Effector memory CD8-positive, alpha-beta T cell (primary cell): ENCODE data around the gene GFOD2.
A peak's percentile ranks its signal among the peaks of the same experiment; 100 is the strongest.

Experiments
- ATAC-seq: fragments of 150-1000 bp; cut with Tn5 transposase; replicated peaks from 2 replicates; pipeline ENCODE4 v1.10.0; 2021; ENCODE audit warnings: mild to moderate bottlenecking, moderate library complexity
- DNase-seq, 3 experiments: peaks; one replicate each; pipeline ENCODE4 v3.0.0; 2021
- H3K27ac Mint-ChIP-seq, 2 donors: one replicate each; pipeline ENCODE4 v1.8.0; 2022; ENCODE audit warnings: mild to moderate bottlenecking in 2 of 2, mixed read lengths in 2 of 2, moderate library complexity in 2 of 2
- H3K27me3 Mint-ChIP-seq, 2 donors: one replicate each; pipeline ENCODE4 v1.8.0; 2022; ENCODE audit warnings: mixed read lengths in 2 of 2
- H3K36me3 Mint-ChIP-seq: one replicate; pipeline ENCODE4 v1.8.0; 2022; ENCODE audit warnings: mild to moderate bottlenecking, moderate library complexity, mixed read lengths; ENCODE audit not compliant: insufficient read depth
- H3K4me1 Mint-ChIP-seq, 2 donors: one replicate each; pipeline ENCODE4 v1.8.0; 2022; ENCODE audit warnings: low read depth in 2 of 2, mixed read lengths in 2 of 2
- H3K4me3 Mint-ChIP-seq, 2 donors: one replicate each; pipeline ENCODE4 v1.8.0; 2022; ENCODE audit warnings: mild to moderate bottlenecking in 2 of 2, mixed read lengths in 2 of 2, moderate library complexity in 2 of 2
- H3K9me3 Mint-ChIP-seq, 2 donors: one replicate each; pipeline ENCODE4 v1.8.0; 2022; ENCODE audit warnings: mixed read lengths in 2 of 2

Gene GFOD2

GRCh38 chr16:67679935-67680897 is 38.9 kb downstream of the GFOD2 start:
- no peak for DNase-seq
- Mint-ChIP-seq H3K4me1 (no peaks in the 10 kb centered on the region), H3K9me3 (no peaks in the 10 kb centered on the region), H3K4me3 (no peak overlapping the region), H3K27ac (peak overlapping the region; percentile 28 to 79), H3K27me3 (no peaks in the 10 kb centered on the region), H3K36me3 (peaks cover 12% of the 10 kb centered on the region)
- ATAC-seq, result no peak

GRCh38 chr16:67678354-67679023 is 40.6 kb downstream of the GFOD2 start:
- no peak for ATAC-seq
- Mint-ChIP-seq H3K27me3 (no peaks in the 10 kb centered on the region), H3K9me3 (no peaks in the 10 kb centered on the region), H3K4me3 (no peak overlapping the region), H3K4me1 (peaks cover 0 to 7% of the 10 kb centered on the region in 2 donors), H3K27ac (no peak overlapping the region), H3K36me3 (peaks cover 3% of the 10 kb centered on the region)
- DNase-seq, result no peak

- no peaks in the 10 kb centered on the region for H3K27me3 Mint-ChIP-seq
- ATAC-seq, result no peak
- no peaks in the 10 kb centered on the region for H3K9me3 Mint-ChIP-seq
- H3K4me1 Mint-ChIP-seq, result peaks cover 0 to 7% of the 10 kb centered on the region in 2 donors
- peaks cover 3% of the 10 kb centered on the region for H3K36me3 Mint-ChIP-seq
- no peak for DNase-seq
- H3K4me3 Mint-ChIP-seq, result no peak overlapping the region
- H3K27ac Mint-ChIP-seq, result no peak overlapping the region
Measured at GRCh38 chr16:67677712-67678111, 41.4 kb downstream of the GFOD2 start.

- H3K4me1 Mint-ChIP-seq, result peaks cover 0 to 7% of the 10 kb centered on the region in 2 donors
Measured at GRCh38 chr16:67676939-67677338, 42.2 kb downstream of the GFOD2 start.

GRCh38 chr16:67676516-67676915 is 42.6 kb downstream of the GFOD2 start:
- no peaks in the 10 kb centered on the region for H3K9me3 Mint-ChIP-seq
- peaks cover 3% of the 10 kb centered on the region for H3K36me3 Mint-ChIP-seq
- no peak overlapping the region for H3K4me3 Mint-ChIP-seq
- H3K27me3 Mint-ChIP-seq, result no peaks in the 10 kb centered on the region
- H3K27ac Mint-ChIP-seq, result peak overlapping the region in 1 of 2 donors; percentile 60
- H3K4me1 Mint-ChIP-seq, result peaks cover 0 to 7% of the 10 kb centered on the region in 2 donors
- ATAC-seq, result no peak
- no peak for DNase-seq

More at GRCh38 chr16:67676939-67677338, 42.2 kb downstream of the GFOD2 start:
- H3K36me3 Mint-ChIP-seq, result peaks cover 3% of the 10 kb centered on the region
- no peaks in the 10 kb centered on the region for H3K27me3 Mint-ChIP-seq
- peak overlapping the region in 1 of 2 donors; percentile 60 for H3K27ac Mint-ChIP-seq
- H3K9me3 Mint-ChIP-seq, result no peaks in the 10 kb centered on the region
- no peak overlapping the region for H3K4me3 Mint-ChIP-seq
- DNase-seq, result no peak
- no peak for ATAC-seq

- Mint-ChIP-seq H3K27ac (peak overlapping the region in 1 of 2 donors; percentile 60), H3K4me1 (peaks cover 0 to 7% of the 10 kb centered on the region in 2 donors), H3K9me3 (no peaks in the 10 kb centered on the region), H3K27me3 (no peaks in the 10 kb centered on the region), H3K36me3 (peaks cover 3% of the 10 kb centered on the region), H3K4me3 (no peak overlapping the region)
- ATAC-seq (no peak), DNase-seq (no peak)
Measured at GRCh38 chr16:67675999-67676398, 43.1 kb downstream of the GFOD2 start.

GRCh38 chr16:67675579-67675935 is 43.6 kb downstream of the GFOD2 start:
- Mint-ChIP-seq H3K36me3 (peaks cover 3% of the 10 kb centered on the region), H3K27me3 (no peaks in the 10 kb centered on the region), H3K27ac (peak overlapping the region in 1 of 2 donors; percentile 60), H3K9me3 (no peaks in the 10 kb centered on the region), H3K4me3 (no peak overlapping the region), H3K4me1 (peaks cover 0 to 7% of the 10 kb centered on the region in 2 donors)
- DNase-seq, result no peak
- ATAC-seq, result no peak

GRCh38 chr16:67674851-67675578 is 44.1 kb downstream of the GFOD2 start:
- DNase-seq, result no peak
- no peak for ATAC-seq
- no peaks in the 10 kb centered on the region for H3K36me3 Mint-ChIP-seq
- H3K4me1 Mint-ChIP-seq, result peaks cover 0 to 7% of the 10 kb centered on the region in 2 donors
- H3K9me3 Mint-ChIP-seq, result no peaks in the 10 kb centered on the region
- no peaks in the 10 kb centered on the region for H3K27me3 Mint-ChIP-seq
- H3K4me3 Mint-ChIP-seq, result no peak overlapping the region
- peak overlapping the region in 1 of 2 donors; percentile 80 for H3K27ac Mint-ChIP-seq

GRCh38 chr16:67673712-67674580 is 45.2 kb downstream of the GFOD2 start:
- Mint-ChIP-seq H3K27ac (peak overlapping the region in 1 of 2 donors; percentile 80), H3K4me3 (no peak overlapping the region), H3K9me3 (no peaks in the 10 kb centered on the region)

GRCh38 chr16:67672739-67673662 is 46.1 kb downstream of the GFOD2 start:
- ATAC-seq (peak; percentile 25), DNase-seq (peak; percentile 39 to 43 (median 40))
- peaks cover 0 to 8% of the 10 kb centered on the region in 2 donors for H3K4me1 Mint-ChIP-seq
- no peaks in the 10 kb centered on the region for H3K27me3 Mint-ChIP-seq
- H3K4me3 Mint-ChIP-seq, result no peak overlapping the region
- H3K27ac Mint-ChIP-seq, result peak overlapping the region; percentile 41 to 80
- H3K9me3 Mint-ChIP-seq, result no peaks in the 10 kb centered on the region
- no peaks in the 10 kb centered on the region for H3K36me3 Mint-ChIP-seq

More at GRCh38 chr16:67673712-67674580, 45.2 kb downstream of the GFOD2 start:
- Mint-ChIP-seq H3K27me3 (no peaks in the 10 kb centered on the region), H3K36me3 (no peaks in the 10 kb centered on the region), H3K4me1 (peaks cover 0 to 7% of the 10 kb centered on the region in 2 donors)
- no peak for ATAC-seq
- no peak for DNase-seq

- H3K4me3 Mint-ChIP-seq, result no peak overlapping the region
- no peaks in the 10 kb centered on the region for H3K27me3 Mint-ChIP-seq
- DNase-seq, result no peak
- peak overlapping the region in 1 of 2 donors; percentile 41 for H3K27ac Mint-ChIP-seq
- ATAC-seq, result no peak
- H3K9me3 Mint-ChIP-seq, result no peaks in the 10 kb centered on the region
- no peaks in the 10 kb centered on the region for H3K36me3 Mint-ChIP-seq
- H3K4me1 Mint-ChIP-seq, result peaks cover 0 to 13% of the 10 kb centered on the region in 2 donors
Measured at GRCh38 chr16:67672306-67672705, 46.8 kb downstream of the GFOD2 start.
